Stimulated activated CD8-positive, alpha-beta memory T cell treated with anti-CD3 and anti-CD28 coated beads, Interleukin-7, amount 100 ng/mL, for 4 hours (primary cell): ENCODE data around the gene DLST.

ENCODE experiments used
- DNase-seq, 2 donors: peaks; one replicate each; pipeline ENCODE4 v3.0.0-alpha.2; 2020; ENCODE audit warnings: low read depth in 2 of 2

The DLST gene

GRCh38 chr14:74896400-74896799 lies 14.7 kb downstream of the DLST start:
- no peak for DNase-seq

- DNase-seq: no peak
Observed at GRCh38 chr14:74897642-74898041, 15.9 kb downstream of the DLST start.

GRCh38 chr14:74898083-74898482 lies 16.4 kb downstream of the DLST start:
- no peak for DNase-seq

- DNase-seq: no peak
Observed at GRCh38 chr14:74898694-74899093, 17.0 kb downstream of the DLST start.

GRCh38 chr14:74902941-74903705 lies 21.4 kb downstream of the DLST start:
- DNase-seq: no peak

- no peak for DNase-seq
Observed at GRCh38 chr14:74904635-74905503, 23.2 kb downstream of the DLST start.

- peak; percentile 50 to 54 for DNase-seq
Observed at GRCh38 chr14:74905595-74906142, 24.0 kb downstream of the DLST start.

- no peak for DNase-seq
Observed at GRCh38 chr14:74906925-74907521, 25.3 kb downstream of the DLST start.

- no peak for DNase-seq
Observed at GRCh38 chr14:74907744-74908143, 26.0 kb downstream of the DLST start.

GRCh38 chr14:74908861-74909341 lies 27.2 kb downstream of the DLST start:
- DNase-seq: no peak

GRCh38 chr14:74909501-74909900 lies 27.8 kb downstream of the DLST start:
- no peak for DNase-seq

- no peak for DNase-seq
Observed at GRCh38 chr14:74909911-74910310, 28.2 kb downstream of the DLST start.

GRCh38 chr14:74910556-74910955 lies 28.8 kb downstream of the DLST start:
- no peak for DNase-seq

GRCh38 chr14:74911221-74911620 lies 29.5 kb downstream of the DLST start:
- no peak for DNase-seq

- DNase-seq: no peak
Observed at GRCh38 chr14:74911704-74912103, 30.0 kb downstream of the DLST start.

GRCh38 chr14:74912111-74912510 lies 30.4 kb downstream of the DLST start:
- DNase-seq: no peak

GRCh38 chr14:74912801-74913200 lies 31.1 kb downstream of the DLST start:
- no peak for DNase-seq

GRCh38 chr14:74913393-74913910 lies 31.7 kb downstream of the DLST start:
- no peak for DNase-seq

- no peak for DNase-seq
Observed at GRCh38 chr14:74913986-74914573, 32.4 kb downstream of the DLST start.

- no peak for DNase-seq
Observed at GRCh38 chr14:74915426-74915825, 33.7 kb downstream of the DLST start.

GRCh38 chr14:74915826-74916225 lies 34.1 kb downstream of the DLST start:
- DNase-seq: no peak

GRCh38 chr14:74917178-74917543 lies 35.4 kb downstream of the DLST start:
- no peak for DNase-seq
